ENCODE results near the gene COLEC12.
A peak's percentile ranks its signal among the peaks of the same experiment; 100 is the strongest.

The COLEC12 gene

DNA sequence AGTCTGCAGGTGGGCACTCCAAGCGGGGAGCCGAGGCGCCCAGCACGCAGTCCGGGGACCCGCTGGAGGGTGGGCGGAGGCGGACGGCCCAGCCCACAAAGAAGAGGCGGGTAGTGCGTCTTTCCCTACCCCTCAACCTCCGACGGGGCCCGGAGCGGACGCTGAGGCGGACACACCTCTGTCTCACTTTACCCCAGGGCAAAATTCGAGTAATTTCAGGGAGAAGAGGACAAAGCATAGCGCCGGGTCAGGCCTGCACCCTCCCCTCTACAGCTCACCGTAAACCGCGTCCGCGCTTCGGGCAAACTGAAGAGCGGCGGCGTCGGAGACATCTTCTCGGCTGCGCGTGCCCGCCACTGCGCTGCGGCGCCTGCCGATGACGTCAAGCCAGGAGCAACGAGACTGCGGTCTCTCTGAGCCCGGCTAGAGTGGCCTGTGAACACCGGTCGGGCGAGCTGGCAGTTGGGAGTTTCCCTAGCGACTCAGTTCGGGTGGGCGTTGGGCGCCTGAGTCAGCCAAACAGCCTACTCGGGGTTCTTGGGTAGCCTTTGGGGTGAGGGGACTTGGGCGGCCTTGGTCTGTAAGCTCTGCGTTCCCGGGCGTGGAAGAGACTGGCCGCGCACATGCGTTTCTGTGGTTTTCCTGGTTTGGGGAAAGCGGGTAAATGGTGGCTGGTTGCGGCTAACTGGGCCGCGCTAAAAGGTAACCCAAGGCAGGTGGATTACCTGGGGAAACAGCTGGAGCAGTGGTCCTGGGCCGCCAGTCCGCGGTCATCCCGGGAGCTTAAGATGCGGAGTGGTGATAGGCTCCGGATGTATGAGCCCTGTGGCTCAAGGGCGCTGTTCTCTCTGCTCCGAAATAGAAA lies 232.6 kb downstream of the COLEC12 start, which contains the start of gene THOC1:
TSS of gene THOC1 (minus strand) at position 360 of the 865 bp plus-strand sequence. CDS start at position 332, 28 bp downstream.
- DNase-seq = peak; percentile 84 to 86

DNA sequence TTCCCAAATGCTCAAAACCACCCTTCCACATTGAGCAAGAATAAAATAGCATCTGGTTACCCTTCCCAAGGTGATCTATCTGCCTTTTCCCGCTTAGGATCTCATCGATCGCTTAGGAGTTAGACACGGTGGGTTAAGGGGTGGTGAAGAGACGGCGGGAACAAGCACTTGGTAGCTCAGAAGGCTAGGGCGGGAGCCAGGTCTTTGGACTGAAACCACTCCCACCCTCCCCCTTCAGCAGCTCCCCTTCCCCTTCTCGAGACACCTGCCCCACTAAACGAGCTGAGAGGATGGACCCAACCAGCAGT lies 233.2 kb downstream of the COLEC12 start:
- no peak for DNase-seq

Measured in bone marrow (tissue), 2 donors.